Measurements from ENCODE around the gene ATXN2. TPM values are rescaled to one million over a fixed set of nuclear protein-coding genes. Genes with fewer than 3 reads are reported as not detected.
A peak's percentile ranks its signal among the peaks of the same experiment; 100 is the strongest.

The ATXN2 gene
- total and polyA plus RNA-seq, 10 donors = 7.7 to 77.8 (median 56.8) TPM

DNA sequence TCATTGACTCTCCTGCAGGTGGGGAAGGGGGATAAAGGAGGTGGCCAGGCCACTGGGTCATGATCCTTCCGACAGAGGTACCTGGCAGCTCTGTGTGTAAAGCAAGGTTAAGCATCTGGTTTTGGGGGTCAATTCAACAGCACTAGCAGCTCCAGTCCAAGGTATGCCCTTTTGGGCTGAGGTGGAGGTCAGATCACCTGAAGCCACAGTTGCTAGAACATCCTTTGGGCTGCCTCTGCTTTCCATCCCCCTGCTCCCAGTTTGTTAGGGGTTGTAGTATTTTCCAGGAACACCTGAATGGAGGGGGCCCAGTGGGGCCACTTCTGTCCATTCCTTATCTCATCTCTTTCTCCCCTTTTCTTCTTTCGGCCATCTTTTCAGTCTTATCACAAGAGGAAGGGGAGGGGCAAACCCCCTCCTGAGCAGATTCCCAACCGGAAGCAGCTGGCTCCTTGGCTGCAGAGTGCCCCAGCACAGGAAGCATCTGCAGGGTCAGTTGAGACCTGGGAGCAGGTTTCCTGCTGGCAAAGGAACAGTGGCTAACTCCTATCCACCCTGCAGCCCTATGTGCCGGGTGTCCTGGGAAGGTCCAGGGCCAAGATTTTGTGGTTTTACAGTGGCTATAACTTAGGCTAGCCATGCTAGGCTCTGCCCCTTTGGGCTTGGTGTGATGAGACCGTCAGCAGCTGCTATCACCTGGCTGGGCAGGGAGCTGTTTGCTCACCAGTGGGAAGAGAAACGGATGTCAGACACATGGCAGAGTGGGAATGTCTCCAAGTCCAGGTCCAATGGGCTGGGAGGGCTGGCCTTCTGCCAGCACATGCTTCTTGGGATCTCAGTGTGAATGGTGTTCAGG lies 153.2 kb downstream of the ATXN2 start:
- Histone ChIP-seq H3K27me3 (replicated peaks in 1 of 7) (no peaks in the 10 kb centered on the region), H3K4me1 (peaks cover 78 to 100% (median 100%) of the 10 kb centered on the region in 6 donors), H3K27ac (peak overlapping the region; percentile 74 to 95 (median 84)), H3K9me3 (no peaks in the 10 kb centered on the region), H3K4me3 (peak overlapping the region in 1 of 8 donors; percentile 39), H3K36me3 (peaks cover 8 to 76% (median 46%) of the 10 kb centered on the region in 6 donors)
- 27 to 39% (median 36%) methylated on average over 5 to 6 of the region's 6 CpGs for WGBS, 5 donors
- DNase-seq = no peak
- intact Hi-C loops (cut with DNase I; ENCODE audit: low total_unique reads) = loop anchor here (2.0 kb wide), 1 partner anchor 49 kb away; no protein-coding TSS in a partner anchor
- TF ChIP-seq POLR2A (IDR thresholded peaks at IDR 0.05) = no peak
- TF ChIP-seq POLR2AphosphoS5 (IDR thresholded peaks at IDR 0.05) = peak; percentile 56 to 95 (median 92)
- TF ChIP-seq, protein P1, sequence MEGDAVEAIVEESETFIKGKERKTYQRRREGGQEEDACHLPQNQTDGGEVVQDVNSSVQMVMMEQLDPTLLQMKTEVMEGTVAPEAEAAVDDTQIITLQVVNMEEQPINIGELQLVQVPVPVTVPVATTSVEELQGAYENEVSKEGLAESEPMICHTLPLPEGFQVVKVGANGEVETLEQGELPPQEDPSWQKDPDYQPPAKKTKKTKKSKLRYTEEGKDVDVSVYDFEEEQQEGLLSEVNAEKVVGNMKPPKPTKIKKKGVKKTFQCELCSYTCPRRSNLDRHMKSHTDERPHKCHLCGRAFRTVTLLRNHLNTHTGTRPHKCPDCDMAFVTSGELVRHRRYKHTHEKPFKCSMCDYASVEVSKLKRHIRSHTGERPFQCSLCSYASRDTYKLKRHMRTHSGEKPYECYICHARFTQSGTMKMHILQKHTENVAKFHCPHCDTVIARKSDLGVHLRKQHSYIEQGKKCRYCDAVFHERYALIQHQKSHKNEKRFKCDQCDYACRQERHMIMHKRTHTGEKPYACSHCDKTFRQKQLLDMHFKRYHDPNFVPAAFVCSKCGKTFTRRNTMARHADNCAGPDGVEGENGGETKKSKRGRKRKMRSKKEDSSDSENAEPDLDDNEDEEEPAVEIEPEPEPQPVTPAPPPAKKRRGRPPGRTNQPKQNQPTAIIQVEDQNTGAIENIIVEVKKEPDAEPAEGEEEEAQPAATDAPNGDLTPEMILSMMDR (IDR thresholded peaks at IDR 0.05 in 8 of 11, conservative IDR thresholded peaks at IDR 0.05 in 3 of 11) = no peak

GRCh38 chr12:111444925-111445725 lies 154.0 kb downstream of the ATXN2 start:
- 27 to 36% (median 27%) methylated on average over 6 to 11 of the region's 11 CpGs for WGBS, 5 donors
- TF ChIP-seq, protein P1 (IDR thresholded peaks at IDR 0.05 in 8 of 11, conservative IDR thresholded peaks at IDR 0.05 in 3 of 11) = peak in 8 of 11 experiments; percentile 21 to 59 (median 43)
- TF ChIP-seq POLR2AphosphoS5 (IDR thresholded peaks at IDR 0.05) (peak; percentile 83 to 87 (median 85)), POLR2A (IDR thresholded peaks at IDR 0.05) (no peak)
- H3K4me3 ChIP-seq = peak overlapping the region in 1 of 8 donors; percentile 39
- peaks cover 3 to 76% (median 42%) of the 10 kb centered on the region in 6 donors for H3K36me3 ChIP-seq
- H3K27me3 ChIP-seq (replicated peaks in 1 of 7) = no peaks in the 10 kb centered on the region
- peaks cover 80 to 100% (median 100%) of the 10 kb centered on the region in 6 donors for H3K4me1 ChIP-seq
- H3K9me3 ChIP-seq = no peaks in the 10 kb centered on the region
- H3K27ac ChIP-seq = peak overlapping the region; percentile 74 to 95 (median 84)
- intact Hi-C loops (cut with DNase I; ENCODE audit: low total_unique reads) = no loop called here
- peak; percentile 95 for DNase-seq

- intact Hi-C loops (cut with DNase I; ENCODE audit: low total_unique reads) = no loop called here
- TF ChIP-seq POLR2AphosphoS5 (IDR thresholded peaks at IDR 0.05) (no peak), POLR2A (IDR thresholded peaks at IDR 0.05) (no peak)
- TF ChIP-seq, protein P1 (IDR thresholded peaks at IDR 0.05 in 8 of 11, conservative IDR thresholded peaks at IDR 0.05 in 3 of 11) = no peak
- H3K4me1 ChIP-seq = peaks cover 84 to 100% (median 100%) of the 10 kb centered on the region in 6 donors
- no peaks in the 10 kb centered on the region for H3K27me3 ChIP-seq (replicated peaks in 1 of 7)
- peaks cover 3 to 76% (median 36%) of the 10 kb centered on the region in 6 donors for H3K36me3 ChIP-seq
- 43 to 61% (median 58%) methylated on average over 4 to 8 of the region's 8 CpGs for WGBS, 5 donors
- H3K27ac ChIP-seq = peak overlapping the region; percentile 74 to 95 (median 84)
- peak overlapping the region in 1 of 8 donors; percentile 39 for H3K4me3 ChIP-seq
- no peaks in the 10 kb centered on the region for H3K9me3 ChIP-seq
- DNase-seq = no peak
Measured at GRCh38 chr12:111444314-111444924, 154.7 kb downstream of the ATXN2 start.
